A549 (cell line): ENCODE data around the gene TYMS.

Experiments used
- CEBPB ChIP-seq, 2 experiments: fragments of >200 bp in 1 of 2; sonication (Bioruptor Twin) in 1 of 2; formaldehyde crosslinking in 1 of 2; IDR thresholded peaks; 2 replicates each; pipeline ENCODE4 v1.6.1; 2012 to 2016
- PHF8 ChIP-seq: fragments of 200-600 bp; sonication (generic); IDR thresholded peaks from 2 replicates; pipeline ENCODE4 v1.6.1; 2016; ENCODE audit warnings: low read depth, mild to moderate bottlenecking, antibody characterized with exemption, moderate library complexity, borderline replicate concordance

GRCh38 chr18:712401-713134 lies 55.1 kb downstream of the TYMS start, which contains the start of gene ENOSF1:
- TF ChIP-seq CEBPB (IDR thresholded peaks at IDR 0.05) (no peak), PHF8 (no peak)
